Measurements from ENCODE around the gene PLA2G5.

- no peak for TF ChIP-seq CTCF (IDR thresholded peaks at IDR 0.05; ENCODE audit: borderline replicate concordance, extremely low read depth, low read length, poor library complexity, severe bottlenecking)
- TF ChIP-seq EZH2 (IDR thresholded peaks at IDR 0.05; ENCODE audit: borderline replicate concordance, low read depth, low read length, severe bottlenecking), result no peak
Observed at GRCh38 chr1:20032425-20032824, 37.6 kb upstream of the PLA2G5 start.

Data from DND-41 (cell line).